ENCODE measurements around the gene TMCO1. TPM values are rescaled to one million over a fixed set of nuclear protein-coding genes. Genes with fewer than 3 reads are reported as not detected.

The TMCO1 gene
- total RNA-seq, 2 experiments from 2014 or later: 25.7 to 27.4 TPM

GRCh38 chr1:165699577-165699976, 69.1 kb downstream of the TMCO1 start:
- Histone ChIP-seq H3K36me3 (ENCODE audit: insufficient read depth, low read length) (no peaks in the 10 kb centered on the region), H3K4me1 (ENCODE audit: insufficient read depth, low read length) (peaks cover 26% of the 10 kb centered on the region), H3K4me3 (ENCODE audit: low read length) (no peak overlapping the region), H3K27ac (ENCODE audit: low read depth in 1 of 2, low read length in 2 of 2) (no peak overlapping the region), H3K27me3 (ENCODE audit: control insufficient read depth in 1 of 2, insufficient read depth in 2 of 2, low read length in 2 of 2) (no peaks in the 10 kb centered on the region), H3K9me3 (ENCODE audit: control insufficient read depth in 1 of 2, insufficient read depth in 1 of 2, low read length in 2 of 2) (no peaks in the 10 kb centered on the region)
- no peaks in the 10 kb centered on the region for H3K9me3 Mint-ChIP-seq
- H3K4me1 Mint-ChIP-seq (ENCODE audit: low read depth): peaks cover 45% of the 10 kb centered on the region
- ATAC-seq (ENCODE audit: poor library complexity) (no peak), DNase-seq (no peak)
- ChIA-PET CTCF (interaction anchor here (1.1 kb wide), 1 partner anchor 14 kb away, joined by 3 read pairs; no protein-coding TSS in a partner anchor), POLR2A (interaction anchor here (2.2 kb wide), 1 partner anchor 14 kb away, joined by 13 read pairs; no protein-coding TSS in a partner anchor)
- H3K27ac Mint-ChIP-seq: no peak overlapping the region
- no peaks in the 10 kb centered on the region for H3K27me3 Mint-ChIP-seq
- TF ChIP-seq CTCF (IDR thresholded peaks at IDR 0.05): no peak
- peaks cover 29% of the 10 kb centered on the region for H3K36me3 Mint-ChIP-seq (ENCODE audit: low read depth)
- intact Hi-C loops (cut with DNase I, micrococcal nuclease): loop anchor here (2.0 to 5.0 kb wide), 2 partner anchors 69 to 128 kb away; partner anchors contain the start of genes TMCO1 (in 2 of the 2) and UCK2 (in 1 of the 2)
- H3K4me3 Mint-ChIP-seq: peak overlapping the region; percentile 81

- Mint-ChIP-seq H3K36me3 (ENCODE audit: low read depth) (peaks cover 38% of the 10 kb centered on the region), H3K9me3 (no peaks in the 10 kb centered on the region), H3K4me1 (ENCODE audit: low read depth) (peaks cover 45% of the 10 kb centered on the region), H3K27ac (peak overlapping the region; percentile 92), H3K4me3 (peak overlapping the region; percentile 98), H3K27me3 (no peaks in the 10 kb centered on the region)
- Histone ChIP-seq H3K4me1 (ENCODE audit: insufficient read depth, low read length) (peaks cover 26% of the 10 kb centered on the region), H3K27ac (ENCODE audit: low read depth in 1 of 2, low read length in 2 of 2) (peak overlapping the region; percentile 56 to 81), H3K27me3 (ENCODE audit: control insufficient read depth in 1 of 2, insufficient read depth in 2 of 2, low read length in 2 of 2) (no peaks in the 10 kb centered on the region), H3K4me3 (ENCODE audit: low read length) (peak overlapping the region; percentile 65), H3K36me3 (ENCODE audit: insufficient read depth, low read length) (no peaks in the 10 kb centered on the region), H3K9me3 (ENCODE audit: control insufficient read depth in 1 of 2, insufficient read depth in 1 of 2, low read length in 2 of 2) (no peaks in the 10 kb centered on the region)
- intact Hi-C loops (cut with DNase I, micrococcal nuclease): loop anchor here (1.0 to 5.0 kb wide), 4 partner anchors 67 to 216 kb away; partner anchors contain the start of genes MGST3 (in 2 of the 2), TMCO1 (in 2 of the 2) and UCK2 (in 1 of the 2)
- ChIA-PET CTCF (interaction anchor here (1.1 to 2.5 kb wide), 3 partner anchors 11 to 68 kb away, joined by 4 to 8 read pairs (median 7); partner anchors contain the start of gene MGST3), POLR2A (interaction anchor here (0.6 to 2.2 kb wide), 12 partner anchors 10 to 274 kb away, joined by 3 to 27 read pairs (median 5); partner anchors contain the start of genes MGST3, TMCO1 and UCK2)
- ATAC-seq (ENCODE audit: poor library complexity): no peak
- no peak for TF ChIP-seq CTCF (IDR thresholded peaks at IDR 0.05)
- DNase-seq: no peak
These were observed 70.0 kb downstream of the TMCO1 start for GRCh38 chr1:165698761-165699052.

GRCh38 chr1:165697881-165698760, 70.5 kb downstream of the TMCO1 start, which contains the start of gene ALDH9A1:
TSS of gene ALDH9A1 (minus strand) at chr1:165698562. CDS start at chr1:165698558, 4 bp downstream.
- Mint-ChIP-seq H3K4me3 (peak within 1 kb of the TSS; percentile 98), H3K27me3 (no peaks in the 10 kb centered on the region), H3K27ac (peak within 1 kb of the TSS; percentile 92), H3K4me1 (ENCODE audit: low read depth) (peaks cover 45% of the 10 kb centered on the region), H3K9me3 (no peaks in the 10 kb centered on the region), H3K36me3 (ENCODE audit: low read depth) (peaks cover 44% of the 10 kb centered on the region)
- DNase-seq (peak; percentile 70 to 90 (median 80)), ATAC-seq (ENCODE audit: poor library complexity) (peak; percentile 91)
- peak within 1 kb of the TSS; percentile 65 for H3K4me3 ChIP-seq (ENCODE audit: low read length)
- H3K4me1 ChIP-seq (ENCODE audit: insufficient read depth, low read length): peaks cover 26% of the 10 kb centered on the region
- no peak for TF ChIP-seq CTCF (IDR thresholded peaks at IDR 0.05)
- H3K36me3 ChIP-seq (ENCODE audit: insufficient read depth, low read length): no peaks in the 10 kb centered on the region
- ChIA-PET POLR2A (interaction anchor here (0.6 to 2.2 kb wide), 19 partner anchors 11 to 792 kb away, joined by 3 to 27 read pairs (median 4); partner anchors contain the start of genes MGST3, TMCO1 and UCK2), CTCF (interaction anchor here (0.9 to 2.5 kb wide), 6 partner anchors 11 to 106 kb away, joined by 3 to 8 read pairs (median 5); partner anchors contain the start of genes MGST3 and TMCO1)
- no peaks in the 10 kb centered on the region for H3K27me3 ChIP-seq (ENCODE audit: control insufficient read depth in 1 of 2, insufficient read depth in 2 of 2, low read length in 2 of 2)
- H3K9me3 ChIP-seq (ENCODE audit: control insufficient read depth in 1 of 2, insufficient read depth in 1 of 2, low read length in 2 of 2): no peaks in the 10 kb centered on the region
- peak within 1 kb of the TSS; percentile 81 to 90 for H3K27ac ChIP-seq (ENCODE audit: low read depth in 1 of 2, low read length in 2 of 2)
- intact Hi-C loops (cut with DNase I, micrococcal nuclease): loop anchor here (1.0 to 5.0 kb wide), 4 partner anchors 67 to 216 kb away; partner anchors contain the start of genes MGST3 (in 2 of the 2), TMCO1 (in 2 of the 2) and UCK2 (in 1 of the 2)

All from CD4-positive, alpha-beta T cell (primary cell).